ENCODE measurements around the gene IFNGR1.

The IFNGR1 gene

DNA sequence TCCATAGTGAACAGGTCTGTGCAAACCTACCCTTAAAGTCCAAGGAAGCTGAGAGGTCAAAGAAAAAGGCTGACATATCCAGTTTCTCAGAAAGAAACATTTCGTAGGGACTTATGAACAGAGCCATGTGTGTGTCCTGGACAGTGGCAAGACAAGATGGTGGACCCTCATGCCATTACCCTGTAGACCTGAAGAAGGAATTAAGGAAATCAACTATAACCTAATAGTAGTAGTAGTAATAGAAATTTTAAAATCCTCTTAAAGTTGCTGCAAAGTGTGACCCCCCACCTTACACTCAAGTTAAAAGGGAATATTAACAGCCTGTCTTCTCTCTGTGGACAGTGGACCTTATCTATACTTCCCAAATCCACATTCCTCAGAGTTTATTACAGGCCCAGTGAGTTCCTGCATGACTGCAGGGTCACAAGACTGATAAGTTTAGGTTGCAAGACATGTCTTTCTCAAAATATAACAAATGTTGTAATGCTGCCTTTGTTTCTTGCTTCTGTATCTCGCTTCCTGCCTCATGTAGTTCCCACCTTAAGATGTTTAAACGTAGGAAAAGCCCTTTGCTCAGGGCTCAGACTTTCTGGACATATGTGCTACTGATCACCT, 56.4 kb downstream of the IFNGR1 start:
- H3K4me3 ChIP-seq (ENCODE audit: low read depth, low read length): no peak overlapping the region
- TF ChIP-seq, protein P1, sequence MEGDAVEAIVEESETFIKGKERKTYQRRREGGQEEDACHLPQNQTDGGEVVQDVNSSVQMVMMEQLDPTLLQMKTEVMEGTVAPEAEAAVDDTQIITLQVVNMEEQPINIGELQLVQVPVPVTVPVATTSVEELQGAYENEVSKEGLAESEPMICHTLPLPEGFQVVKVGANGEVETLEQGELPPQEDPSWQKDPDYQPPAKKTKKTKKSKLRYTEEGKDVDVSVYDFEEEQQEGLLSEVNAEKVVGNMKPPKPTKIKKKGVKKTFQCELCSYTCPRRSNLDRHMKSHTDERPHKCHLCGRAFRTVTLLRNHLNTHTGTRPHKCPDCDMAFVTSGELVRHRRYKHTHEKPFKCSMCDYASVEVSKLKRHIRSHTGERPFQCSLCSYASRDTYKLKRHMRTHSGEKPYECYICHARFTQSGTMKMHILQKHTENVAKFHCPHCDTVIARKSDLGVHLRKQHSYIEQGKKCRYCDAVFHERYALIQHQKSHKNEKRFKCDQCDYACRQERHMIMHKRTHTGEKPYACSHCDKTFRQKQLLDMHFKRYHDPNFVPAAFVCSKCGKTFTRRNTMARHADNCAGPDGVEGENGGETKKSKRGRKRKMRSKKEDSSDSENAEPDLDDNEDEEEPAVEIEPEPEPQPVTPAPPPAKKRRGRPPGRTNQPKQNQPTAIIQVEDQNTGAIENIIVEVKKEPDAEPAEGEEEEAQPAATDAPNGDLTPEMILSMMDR (IDR thresholded peaks at IDR 0.05; ENCODE audit: low read depth, low read length): no peak

GRCh38 chr6:137161949-137162348, 57.2 kb downstream of the IFNGR1 start:
- no peak overlapping the region for H3K4me3 ChIP-seq (ENCODE audit: low read depth, low read length)
- TF ChIP-seq, protein P1 (IDR thresholded peaks at IDR 0.05; ENCODE audit: low read depth, low read length): no peak

- TF ChIP-seq, protein P1 (IDR thresholded peaks at IDR 0.05; ENCODE audit: low read depth, low read length): no peak
- no peak overlapping the region for H3K4me3 ChIP-seq (ENCODE audit: low read depth, low read length)
These were observed 58.4 kb downstream of the IFNGR1 start for GRCh38 chr6:137160763-137161162.

DNA sequence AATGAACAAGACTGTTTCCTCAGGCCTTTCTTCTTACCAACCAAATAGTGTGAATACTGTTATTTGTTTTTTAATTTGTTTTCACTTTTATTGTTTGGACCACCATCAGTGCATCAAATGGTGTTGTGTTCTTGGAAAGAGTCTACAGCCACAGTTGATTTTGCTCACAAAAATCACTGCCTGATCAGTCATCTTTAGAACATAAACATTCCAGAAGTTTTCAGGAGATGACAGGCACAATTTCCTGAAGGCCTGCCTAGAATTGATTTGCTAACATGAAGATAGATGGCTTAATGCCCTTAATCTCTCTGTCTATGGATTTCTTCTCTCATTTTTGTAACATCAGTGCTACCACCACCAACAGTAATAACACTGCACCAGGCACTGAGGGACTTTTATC, 59.3 kb downstream of the IFNGR1 start:
- no peak overlapping the region for H3K4me3 ChIP-seq (ENCODE audit: low read depth, low read length)
- TF ChIP-seq, protein P1 (IDR thresholded peaks at IDR 0.05; ENCODE audit: low read depth, low read length): no peak

- TF ChIP-seq, protein P1 (IDR thresholded peaks at IDR 0.05; ENCODE audit: low read depth, low read length): no peak
- H3K4me3 ChIP-seq (ENCODE audit: low read depth, low read length): no peak overlapping the region
These were observed 61.6 kb downstream of the IFNGR1 start for GRCh38 chr6:137157601-137158000.

DNA sequence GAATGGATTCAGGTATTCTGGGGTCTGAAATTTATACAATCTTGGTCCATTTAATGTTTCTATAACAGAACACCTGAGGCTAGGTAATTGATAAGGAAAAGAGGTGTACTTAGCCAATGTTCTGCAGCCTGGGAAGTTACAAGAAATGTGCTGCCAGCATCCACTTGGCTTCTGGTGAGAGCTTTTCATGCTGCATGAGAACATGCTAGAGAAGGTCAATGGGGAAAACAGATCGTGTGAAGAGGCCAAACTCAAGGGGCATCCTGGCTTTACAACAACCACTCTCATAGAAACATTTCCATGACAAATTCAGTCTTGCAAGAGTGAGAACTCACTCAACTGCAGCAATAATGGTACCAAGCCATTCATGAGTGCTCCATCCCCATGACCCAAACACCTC, 62.5 kb downstream of the IFNGR1 start:
- TF ChIP-seq, protein P1 (IDR thresholded peaks at IDR 0.05; ENCODE audit: low read depth, low read length): no peak
- H3K4me3 ChIP-seq (ENCODE audit: low read depth, low read length): no peak overlapping the region

GRCh38 chr6:137155830-137156229, 63.4 kb downstream of the IFNGR1 start:
- no peak overlapping the region for H3K4me3 ChIP-seq (ENCODE audit: low read depth, low read length)
- TF ChIP-seq, protein P1 (IDR thresholded peaks at IDR 0.05; ENCODE audit: low read depth, low read length): no peak
